ENCODE results near the gene CTIF.
"Not testable (repeated sequence)": the region's sequence is repeated elsewhere in the genome, so short reads cannot be mapped to it uniquely, and the experiment has no call there.

The CTIF gene

DNA sequence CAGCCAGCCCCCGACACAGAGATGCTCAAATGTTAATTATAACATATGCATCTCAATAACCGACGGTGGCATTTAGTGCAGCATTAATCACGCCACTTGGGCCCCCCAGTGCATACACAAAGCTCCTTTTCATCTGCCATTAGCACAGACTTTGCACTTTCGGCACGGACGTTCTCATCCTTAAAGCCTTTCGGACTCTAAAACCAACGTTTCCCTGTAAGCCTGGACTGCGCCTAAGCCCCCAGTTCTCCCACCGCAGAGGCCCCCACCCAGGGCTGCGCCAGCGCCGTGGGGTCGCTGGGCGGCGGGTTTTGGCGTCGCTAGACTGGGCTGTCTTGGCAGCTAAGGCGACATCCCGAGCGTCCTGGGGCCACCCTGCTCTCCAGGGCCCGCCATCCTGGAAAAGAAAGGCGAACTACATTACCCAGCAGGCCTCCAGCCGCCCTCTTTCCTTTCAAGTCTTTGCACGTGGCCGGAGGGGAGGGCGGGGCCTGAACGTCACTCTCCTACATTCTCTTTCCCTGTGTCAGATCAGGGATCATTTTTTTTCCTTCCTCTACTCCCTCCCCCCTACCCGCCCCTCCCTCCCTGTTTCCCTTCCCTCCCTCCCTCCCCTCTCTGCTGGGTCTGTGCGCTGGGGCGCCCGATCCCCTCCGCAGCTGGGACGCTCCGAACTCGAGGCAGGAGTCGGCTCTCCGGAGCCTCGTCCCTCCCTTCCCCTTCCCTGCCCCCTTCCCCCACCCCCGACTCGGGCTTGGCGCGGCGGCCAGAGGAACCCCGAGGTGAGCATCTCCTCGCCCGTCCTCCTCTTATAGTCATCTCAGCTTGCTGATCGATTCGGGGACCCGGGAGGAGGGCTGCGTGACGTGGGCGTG lies at the start of gene CTIF:
TSS of gene CTIF (plus strand) at position 501 of the 875 bp plus-strand sequence. CDS start 80,535 bp downstream, outside the sequence.
- peak; percentile 96 for DNase-seq

DNA sequence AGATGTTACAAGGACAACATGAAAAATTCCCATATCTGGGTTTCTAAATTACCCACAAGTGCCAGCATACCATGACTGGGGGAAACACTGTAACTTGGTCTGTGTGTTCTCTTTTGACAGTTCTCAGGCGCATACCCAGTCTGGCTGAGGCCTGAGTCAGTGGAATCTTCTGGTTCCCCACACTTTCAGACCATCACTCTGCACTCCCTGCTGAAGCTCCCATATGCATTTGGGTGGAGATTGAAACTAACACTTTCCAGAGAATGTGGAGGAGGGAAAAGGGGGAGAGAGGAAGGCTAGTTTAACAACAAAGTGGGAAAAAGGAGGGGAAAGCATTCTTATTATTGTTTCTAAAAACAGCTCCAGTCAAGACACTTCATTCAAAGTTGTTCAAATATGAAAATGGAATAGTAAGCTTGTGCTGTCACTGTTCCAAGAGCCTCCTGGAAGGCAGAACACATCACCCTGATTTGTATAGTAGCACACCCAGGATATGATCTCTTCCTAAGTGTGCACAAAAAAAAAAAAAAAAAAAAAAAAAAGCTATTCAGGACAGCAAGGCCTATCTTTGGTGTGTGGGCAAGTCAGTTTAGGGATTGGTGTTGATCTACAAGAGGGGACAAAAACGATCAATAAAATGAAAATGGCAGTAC lies 48.1 kb upstream of the CTIF start:
- no peak for DNase-seq

DNA sequence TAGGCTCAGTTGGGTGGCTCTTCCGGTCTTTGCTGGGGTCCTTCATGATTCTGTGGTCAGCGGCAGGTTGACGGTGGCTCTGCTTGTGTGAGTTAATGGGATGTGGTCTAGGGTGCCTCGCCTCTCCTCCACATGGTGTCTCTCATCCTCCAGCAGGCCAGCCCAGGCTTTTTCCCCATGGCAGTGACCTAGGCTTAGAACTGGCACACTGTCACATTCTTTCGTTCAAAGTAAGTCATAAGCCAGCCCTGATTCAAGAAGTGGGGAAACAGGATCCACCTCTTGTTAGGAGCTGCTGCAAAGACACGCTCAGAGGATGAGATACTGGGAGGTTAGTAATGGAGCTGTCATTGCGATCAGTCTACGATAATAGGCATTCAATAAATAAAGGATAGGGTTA lies 46.0 kb upstream of the CTIF start:
- no peak for DNase-seq

GRCh38 chr18:48493434-48494230 lies 45.2 kb upstream of the CTIF start:
- DNase-seq = no peak

GRCh38 chr18:48497863-48498262 lies 41.0 kb upstream of the CTIF start:
- DNase-seq = no peak

DNA sequence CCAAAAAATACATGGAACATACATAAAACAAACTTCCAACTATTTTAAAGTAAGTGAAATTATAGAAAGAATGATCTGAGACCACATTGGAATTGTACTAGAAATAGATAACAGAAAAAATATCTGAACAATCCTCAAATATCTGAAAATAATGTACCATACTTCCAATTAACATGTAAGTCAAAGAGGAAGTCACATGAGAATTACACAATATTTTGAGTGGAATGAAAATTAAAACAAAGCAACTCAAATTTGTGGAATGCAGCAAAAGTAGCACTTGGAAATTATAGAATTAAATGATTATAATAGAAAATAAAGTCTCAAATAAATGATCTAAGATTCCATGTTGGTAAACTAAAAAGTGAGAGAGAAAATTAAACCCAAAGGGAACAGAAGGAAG lies 38.3 kb upstream of the CTIF start:
- DNase-seq = no peak

GRCh38 chr18:48502906-48503305 lies 35.9 kb upstream of the CTIF start:
- no peak for DNase-seq

DNA sequence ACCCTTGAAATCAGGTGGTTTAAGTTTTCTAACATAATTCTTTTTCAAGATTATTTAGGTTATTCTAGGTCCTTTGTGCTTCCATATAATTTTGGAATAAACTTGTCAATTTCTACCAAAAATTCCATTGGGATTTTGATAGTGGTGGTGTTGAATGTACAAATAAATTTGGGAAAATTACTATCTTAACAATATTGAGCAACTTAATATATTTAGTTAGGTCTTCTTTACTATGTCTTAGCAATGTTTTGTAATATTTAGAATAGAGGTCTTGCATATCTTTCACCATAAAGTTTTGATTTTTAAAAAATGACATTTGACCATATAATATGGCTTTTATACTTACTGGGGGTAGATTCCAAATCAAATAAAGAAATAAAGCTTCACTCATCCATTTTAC lies 34.0 kb upstream of the CTIF start:
- no peak for DNase-seq

DNA sequence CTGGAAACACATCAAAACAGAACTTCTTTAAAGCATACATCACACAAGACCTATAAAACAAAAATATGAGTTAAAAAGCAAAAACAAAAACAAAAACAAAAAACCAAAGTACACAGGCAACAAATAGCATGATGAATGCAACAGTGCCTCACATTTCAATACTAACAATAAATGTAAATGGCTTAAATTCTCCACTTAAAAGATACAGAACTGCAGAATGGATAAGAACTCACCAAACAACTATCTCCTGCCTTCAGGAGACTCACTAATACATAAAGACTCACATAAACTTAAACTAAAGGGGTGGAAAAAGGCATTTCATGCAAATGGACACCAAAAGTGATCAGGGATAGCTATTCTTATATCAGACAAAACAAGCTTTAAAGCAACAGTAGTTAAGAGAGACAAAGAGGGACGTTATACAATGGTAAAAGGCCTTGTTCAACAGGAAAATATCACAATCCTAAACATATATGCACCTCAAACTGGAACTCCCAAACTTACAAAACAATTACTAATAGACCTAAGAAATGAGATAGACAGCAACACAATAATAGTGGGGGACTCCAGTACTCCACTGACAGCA lies 31.8 kb upstream of the CTIF start:
- not testable (repeated sequence) for DNase-seq

GRCh38 chr18:48512498-48512897 lies 26.3 kb upstream of the CTIF start:
- not testable (repeated sequence) for DNase-seq

- peak; percentile 77 for DNase-seq
Measured at GRCh38 chr18:48514786-48515185, 24.0 kb upstream of the CTIF start.

- DNase-seq = no peak
Measured at GRCh38 chr18:48517048-48517447, 21.8 kb upstream of the CTIF start.

DNA sequence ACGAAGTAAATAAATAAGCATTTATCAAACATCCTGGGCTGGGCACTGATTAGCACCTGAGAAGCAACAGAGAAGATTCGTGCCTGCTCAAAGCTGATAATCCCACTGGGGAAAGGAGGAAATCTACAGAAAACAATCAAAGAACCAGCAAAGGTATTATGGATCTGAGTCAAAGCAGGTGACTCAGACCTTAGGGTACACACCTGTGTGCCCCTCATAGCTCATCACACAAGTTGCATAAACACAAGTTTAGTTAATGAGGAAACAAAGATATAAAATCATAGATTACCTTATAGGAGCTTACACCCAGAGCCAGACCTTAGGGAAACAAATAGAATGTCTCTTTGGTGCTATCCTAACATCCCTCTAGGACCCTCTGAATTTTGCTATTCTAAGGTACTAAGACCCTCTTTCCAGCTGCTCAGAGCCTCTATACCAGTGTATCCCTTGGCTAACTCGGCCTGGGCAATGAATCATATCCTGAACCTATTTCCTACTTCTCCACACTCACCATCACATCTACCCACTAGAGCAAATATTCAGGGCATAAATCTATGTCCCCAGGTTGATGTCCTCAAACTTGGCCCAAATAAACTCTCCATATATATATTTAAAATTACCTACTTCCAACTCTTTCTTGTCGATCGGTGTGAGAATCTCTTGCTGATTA lies 19.3 kb upstream of the CTIF start:
- no peak for DNase-seq

GRCh38 chr18:48521723-48522122 lies 17.1 kb upstream of the CTIF start:
- no peak for DNase-seq

DNA sequence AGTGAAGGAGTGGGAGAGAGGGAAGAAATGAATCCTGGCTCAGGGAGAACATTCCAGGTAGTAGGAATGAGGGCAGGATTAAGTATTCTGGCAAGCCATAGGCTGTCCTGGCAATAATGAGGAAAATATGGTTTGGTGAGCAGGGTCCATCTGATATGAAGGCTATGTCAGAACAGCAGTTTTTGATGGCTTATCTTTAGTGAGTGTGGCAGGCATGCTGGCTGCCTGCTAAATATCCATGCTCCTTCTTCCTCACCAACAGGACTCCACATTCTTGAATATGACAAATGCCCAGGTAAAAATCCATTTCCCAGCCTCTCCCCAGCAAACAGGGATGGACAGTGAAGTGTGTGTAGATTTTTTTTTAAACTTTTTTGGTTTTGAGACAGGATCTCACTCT lies 13.2 kb upstream of the CTIF start:
- no peak for DNase-seq

- DNase-seq = no peak
Measured at GRCh38 chr18:48527461-48527860, 11.4 kb upstream of the CTIF start.

- DNase-seq = no peak
Measured at GRCh38 chr18:48528861-48529260, 10.0 kb upstream of the CTIF start.

- DNase-seq = no peak
Measured at GRCh38 chr18:48529796-48530195, 9.0 kb upstream of the CTIF start.

- DNase-seq = no peak
Measured at GRCh38 chr18:48530399-48531081, 8.3 kb upstream of the CTIF start.

- DNase-seq = no peak
Measured at GRCh38 chr18:48531082-48531403, 7.8 kb upstream of the CTIF start.

DNA sequence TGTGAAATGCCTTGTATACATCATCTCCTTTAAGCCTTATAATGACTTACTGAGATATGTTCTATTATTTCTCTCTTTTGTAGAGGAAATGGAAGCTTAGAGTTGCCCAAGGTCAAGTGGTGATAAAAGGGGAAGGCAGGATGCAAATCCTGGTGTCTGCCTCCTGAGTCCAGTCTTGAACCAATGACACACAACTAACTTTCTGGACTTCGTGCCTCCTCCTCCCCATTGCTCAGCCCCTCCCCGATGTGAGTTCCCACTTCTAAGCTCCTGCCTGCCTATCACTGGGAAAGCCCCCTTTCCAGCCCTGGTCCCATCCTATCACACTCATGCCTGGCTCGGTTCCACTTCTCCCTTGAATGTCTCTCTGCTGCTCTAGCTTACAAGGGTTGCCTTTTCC lies 6.9 kb upstream of the CTIF start:
- DNase-seq = no peak

Data from retina (tissue), 1 donor.